GM19455 (cell line): Measurements from ENCODE around the gene TMEM37.

Source experiments
- ATAC-seq: cut with Tn5 transposase; IDR thresholded peaks from one replicate; pipeline ENCODE4 v1.9.1; 2021; ENCODE audit not compliant: unreplicated experiment

The TMEM37 gene

GRCh38 chr2:119432851-119433522, 1.3 kb downstream of the TMEM37 start:
- no peak for ATAC-seq

- no peak for ATAC-seq
These were observed 2.1 kb downstream of the TMEM37 start for GRCh38 chr2:119433636-119434327.

GRCh38 chr2:119434664-119435063, 3.0 kb downstream of the TMEM37 start:
- ATAC-seq = no peak

GRCh38 chr2:119435081-119435952, 3.7 kb downstream of the TMEM37 start:
- ATAC-seq = no peak

GRCh38 chr2:119435953-119436297, 4.3 kb downstream of the TMEM37 start:
- ATAC-seq = no peak

GRCh38 chr2:119436993-119437772, 5.5 kb downstream of the TMEM37 start:
- ATAC-seq = no peak

- no peak for ATAC-seq
These were observed 6.5 kb downstream of the TMEM37 start for GRCh38 chr2:119438128-119438656.

- no peak for ATAC-seq
These were observed 7.2 kb downstream of the TMEM37 start for GRCh38 chr2:119438726-119439284.

GRCh38 chr2:119439574-119440500, 8.2 kb downstream of the TMEM37 start:
- no peak for ATAC-seq

GRCh38 chr2:119440501-119440870, 8.8 kb downstream of the TMEM37 start:
- ATAC-seq = no peak

- ATAC-seq = no peak
These were observed 9.2 kb downstream of the TMEM37 start for GRCh38 chr2:119440873-119441272.

GRCh38 chr2:119441376-119442225, 9.9 kb downstream of the TMEM37 start:
- ATAC-seq = no peak

GRCh38 chr2:119442226-119442619, 10.6 kb downstream of the TMEM37 start:
- ATAC-seq = no peak

GRCh38 chr2:119442850-119443249, 11.2 kb downstream of the TMEM37 start:
- ATAC-seq = no peak

GRCh38 chr2:119446037-119446436, 14.4 kb downstream of the TMEM37 start:
- ATAC-seq = no peak

GRCh38 chr2:119448427-119449141, 16.9 kb downstream of the TMEM37 start:
- ATAC-seq = no peak

GRCh38 chr2:119449521-119449920, 17.9 kb downstream of the TMEM37 start:
- ATAC-seq = no peak
